Left ventricle myocardium inferior (tissue), 1 donor: ENCODE data around the gene MRPL28. TPM values are rescaled to one million over a fixed set of nuclear protein-coding genes. Genes with fewer than 3 reads are reported as not detected.

Source experiments
- DNase-seq: peaks from one replicate; pipeline ENCODE4 v3.0.0-alpha.2; 2020
- H3K27ac ChIP-seq: fragments of 200-600 bp; replicated peaks from 2 replicates; pipeline ENCODE4 v1.8.0; 2021
- H3K27me3 ChIP-seq: fragments of 200-600 bp; 2 replicates; pipeline ENCODE4 v1.8.0; 2021; ENCODE audit warnings: low read depth
- H3K36me3 ChIP-seq: fragments of 200-600 bp; 2 replicates; pipeline ENCODE4 v1.8.0; 2021
- H3K4me1 ChIP-seq: fragments of 200-600 bp; 2 replicates; pipeline ENCODE4 v1.8.0; 2021
- H3K4me3 ChIP-seq: fragments of 200-600 bp; 2 replicates; pipeline ENCODE4 v1.8.0; 2021; ENCODE audit warnings: mild to moderate bottlenecking, moderate library complexity
- H3K9me3 ChIP-seq: fragments of 200-600 bp; replicated peaks from 2 replicates; pipeline ENCODE4 v1.8.0; 2021
- intact Hi-C: fragments of 100-400 bp; cut with micrococcal nuclease; formaldehyde crosslinking; loops from one replicate; pipeline ENCODE4 v1.11.0; 2022
- total RNA-seq: library from RNA; stranded (reverse); fragmentation: NEBNext Ultra II Directional; extraction: Animal tissue kit (Norgen Biotek cat#: 25700); gene quantifications from one replicate; pipeline ENCODE4 v1.2.1, GENCODE V29; 2021
- TF ChIP-seq, protein P1 (sequence below): fragments of 200-600 bp; IDR thresholded peaks from 2 replicates; pipeline ENCODE4 v1.8.0; 2021; ENCODE audit warnings: antibody characterized with exemption, mild to moderate bottlenecking, borderline replicate concordance
- donor health status: DM: no; HTN: yes; CAD: no; lungs with severe emphysema.

The MRPL28 gene
- total RNA-seq, 1 donor from 2014 or later, result 76.1 TPM

- Histone ChIP-seq H3K27ac (no peak overlapping the region), H3K36me3 (peaks cover 1% of the 10 kb centered on the region), H3K9me3 (no peaks in the 10 kb centered on the region), H3K27me3 (peaks cover 18% of the 10 kb centered on the region), H3K4me3 (no peak overlapping the region), H3K4me1 (peaks cover 2% of the 10 kb centered on the region)
- TF ChIP-seq, protein P1, sequence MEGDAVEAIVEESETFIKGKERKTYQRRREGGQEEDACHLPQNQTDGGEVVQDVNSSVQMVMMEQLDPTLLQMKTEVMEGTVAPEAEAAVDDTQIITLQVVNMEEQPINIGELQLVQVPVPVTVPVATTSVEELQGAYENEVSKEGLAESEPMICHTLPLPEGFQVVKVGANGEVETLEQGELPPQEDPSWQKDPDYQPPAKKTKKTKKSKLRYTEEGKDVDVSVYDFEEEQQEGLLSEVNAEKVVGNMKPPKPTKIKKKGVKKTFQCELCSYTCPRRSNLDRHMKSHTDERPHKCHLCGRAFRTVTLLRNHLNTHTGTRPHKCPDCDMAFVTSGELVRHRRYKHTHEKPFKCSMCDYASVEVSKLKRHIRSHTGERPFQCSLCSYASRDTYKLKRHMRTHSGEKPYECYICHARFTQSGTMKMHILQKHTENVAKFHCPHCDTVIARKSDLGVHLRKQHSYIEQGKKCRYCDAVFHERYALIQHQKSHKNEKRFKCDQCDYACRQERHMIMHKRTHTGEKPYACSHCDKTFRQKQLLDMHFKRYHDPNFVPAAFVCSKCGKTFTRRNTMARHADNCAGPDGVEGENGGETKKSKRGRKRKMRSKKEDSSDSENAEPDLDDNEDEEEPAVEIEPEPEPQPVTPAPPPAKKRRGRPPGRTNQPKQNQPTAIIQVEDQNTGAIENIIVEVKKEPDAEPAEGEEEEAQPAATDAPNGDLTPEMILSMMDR, result no peak
- no peak for DNase-seq
- intact Hi-C loops, result no loop called here
These were observed 8.9 kb downstream of the MRPL28 start for GRCh38 chr16:361341-361871.

DNA sequence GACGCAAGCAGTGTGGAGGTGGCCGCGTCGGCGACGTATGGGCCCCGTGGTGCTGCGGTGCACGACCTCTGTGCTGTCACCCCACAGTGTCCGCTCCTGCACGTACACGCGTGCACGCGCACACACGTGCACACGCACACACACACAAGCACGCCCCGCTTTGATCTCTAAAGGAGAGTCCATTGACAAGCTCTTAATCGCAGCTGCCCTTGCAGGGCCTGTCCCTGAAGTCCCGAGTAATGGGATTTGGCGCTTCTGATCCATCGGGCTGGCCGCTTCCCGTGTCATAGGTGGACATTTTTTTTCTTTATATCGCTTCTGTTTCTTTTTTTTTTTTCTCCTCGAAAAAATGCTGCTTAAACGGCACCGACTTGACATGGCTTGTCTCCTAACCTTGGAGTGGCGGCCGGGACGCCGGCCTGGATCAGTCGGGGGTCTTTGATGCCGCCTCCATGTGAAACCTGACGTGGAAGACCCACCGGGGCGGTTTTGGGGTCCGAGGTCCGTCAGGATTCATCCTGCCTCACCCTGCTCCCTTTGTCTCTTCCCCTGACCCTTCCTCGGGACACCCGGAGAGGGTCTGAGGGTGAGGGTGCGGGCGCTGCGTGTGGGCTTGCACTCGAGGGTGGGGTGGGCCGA, 9.5 kb downstream of the MRPL28 start:
- no peaks in the 10 kb centered on the region for H3K36me3 ChIP-seq
- intact Hi-C loops, result no loop called here
- no peak overlapping the region for H3K4me3 ChIP-seq

DNA sequence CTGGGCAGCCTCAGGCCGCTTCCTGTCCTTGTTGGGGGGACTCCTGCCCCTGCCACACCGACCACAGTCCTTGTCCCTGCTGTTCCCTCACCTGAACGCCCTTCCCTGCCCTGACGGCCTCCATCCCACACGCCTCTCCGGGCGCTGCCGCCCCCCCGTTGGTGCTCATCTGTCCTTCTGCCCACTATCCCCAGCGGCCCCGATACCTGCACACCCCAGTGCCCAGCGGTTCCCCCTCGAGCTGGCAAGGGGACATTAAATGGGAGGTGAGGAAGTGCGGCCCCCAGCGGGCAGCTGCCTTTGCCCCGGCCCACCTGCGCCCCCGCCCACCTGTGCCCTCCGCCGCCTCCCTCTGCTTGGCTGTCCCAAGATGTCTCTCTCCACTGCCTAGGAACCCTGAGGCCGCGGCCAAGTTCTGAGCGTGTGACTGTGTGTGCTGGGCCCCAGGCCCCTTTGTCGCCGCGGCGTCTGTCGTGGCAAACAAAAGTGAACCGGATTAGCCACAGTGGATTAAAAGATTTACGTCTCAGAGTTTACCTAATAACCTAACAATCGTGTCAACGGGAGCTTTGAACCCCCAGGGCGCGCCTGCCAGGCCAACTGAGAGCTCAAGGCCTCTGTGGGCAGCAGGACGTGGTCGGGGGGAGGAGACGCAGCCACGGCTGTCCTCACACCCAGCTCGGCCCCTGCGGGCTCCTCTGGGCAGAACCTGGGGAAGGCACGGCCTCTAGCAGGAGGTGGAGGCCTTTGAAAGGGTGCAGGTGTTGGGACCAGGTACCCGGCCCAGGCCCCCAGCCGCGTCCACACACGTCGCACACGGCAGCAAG, 10.3 kb downstream of the MRPL28 start:
- no peak overlapping the region for H3K27ac ChIP-seq
- no peaks in the 10 kb centered on the region for H3K9me3 ChIP-seq
- TF ChIP-seq, protein P1, result no peak
- intact Hi-C loops, result loop anchor here (10.0 kb wide), 1 partner anchor 135 kb away; the partner anchor contains the start of gene LUC7L
- H3K4me3 ChIP-seq, result no peak overlapping the region
- DNase-seq, result no peak
- H3K36me3 ChIP-seq, result no peaks in the 10 kb centered on the region
- peaks cover 2% of the 10 kb centered on the region for H3K4me1 ChIP-seq
- H3K27me3 ChIP-seq, result peaks cover 18% of the 10 kb centered on the region

More for the DNA sequence above, 9.5 kb downstream of the MRPL28 start:
- DNase-seq, result no peak
- no peaks in the 10 kb centered on the region for H3K9me3 ChIP-seq
- H3K27me3 ChIP-seq, result peaks cover 18% of the 10 kb centered on the region
- H3K4me1 ChIP-seq, result peaks cover 2% of the 10 kb centered on the region
- TF ChIP-seq, protein P1, result no peak
- no peak overlapping the region for H3K27ac ChIP-seq

DNA sequence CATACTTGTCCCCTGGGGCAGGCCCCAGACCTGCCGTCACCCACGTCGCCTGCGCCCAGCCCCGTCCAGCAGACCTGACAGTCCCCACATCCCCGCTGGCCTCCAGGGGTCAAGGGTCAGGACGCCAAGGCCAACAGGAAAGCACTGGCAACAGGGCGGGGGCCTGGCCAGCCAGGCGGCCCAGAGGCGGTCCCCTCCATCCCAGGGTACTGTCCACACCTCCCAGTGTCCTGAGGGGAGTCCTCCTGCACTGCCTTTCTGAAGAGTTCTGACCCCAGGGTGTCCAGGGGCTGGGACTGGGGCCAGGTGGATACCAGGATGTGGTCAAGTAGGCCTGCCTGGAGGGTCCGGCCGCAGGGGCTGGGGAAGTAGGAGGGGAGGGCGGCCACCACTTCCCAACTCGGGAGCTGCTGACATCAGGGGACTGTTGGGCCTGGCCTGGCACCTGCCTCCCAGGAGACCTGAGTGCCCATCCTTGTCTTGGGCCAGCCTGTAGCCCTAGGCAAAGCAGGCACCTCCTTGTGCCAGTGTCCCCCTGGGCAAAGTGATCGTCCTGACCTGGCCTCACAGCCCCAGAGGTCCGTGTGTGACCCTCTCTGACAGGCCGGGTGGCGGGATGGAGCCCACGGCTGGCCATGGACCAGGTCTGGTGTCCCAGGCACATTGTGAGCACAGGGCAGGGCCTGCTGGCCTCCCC, 11.1 kb downstream of the MRPL28 start:
- TF ChIP-seq, protein P1, result no peak
- DNase-seq, result no peak
- Histone ChIP-seq H3K27ac (no peak overlapping the region), H3K4me1 (peaks cover 2% of the 10 kb centered on the region), H3K36me3 (no peaks in the 10 kb centered on the region), H3K4me3 (no peak overlapping the region), H3K27me3 (peaks cover 13% of the 10 kb centered on the region), H3K9me3 (no peaks in the 10 kb centered on the region)
- intact Hi-C loops, result loop anchor here (10.0 kb wide), 1 partner anchor 134 kb away; the partner anchor contains the start of gene LUC7L

DNA sequence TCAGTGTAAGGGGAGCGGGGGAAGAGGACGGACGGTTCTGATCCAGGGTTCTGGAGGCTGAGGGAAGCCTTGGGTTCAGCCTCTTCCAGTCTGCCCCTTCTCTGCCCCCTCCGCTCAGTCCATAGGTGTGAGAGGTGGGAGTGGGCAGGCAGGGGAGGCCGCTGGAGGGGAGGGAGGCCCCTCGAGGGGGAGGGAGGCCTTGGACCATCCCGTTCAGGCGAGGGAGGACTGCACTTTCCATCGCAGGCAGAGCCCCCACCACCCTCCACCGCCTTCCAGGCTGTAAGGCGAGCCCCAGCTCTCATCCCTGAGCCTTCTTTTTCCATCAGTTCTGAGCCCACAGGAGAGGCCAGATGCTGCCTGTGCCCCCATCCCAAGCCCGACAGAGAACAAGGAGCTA, 13.6 kb downstream of the MRPL28 start:
- Histone ChIP-seq H3K27me3 (no peaks in the 10 kb centered on the region), H3K9me3 (no peaks in the 10 kb centered on the region), H3K27ac (no peak overlapping the region), H3K4me3 (no peak overlapping the region), H3K36me3 (no peaks in the 10 kb centered on the region), H3K4me1 (peaks cover 8% of the 10 kb centered on the region)
- TF ChIP-seq, protein P1, result no peak
- no peak for DNase-seq
- intact Hi-C loops, result loop anchor here (10.0 kb wide), 1 partner anchor 132 kb away; the partner anchor contains the start of gene LUC7L
